ENCODE data around the gene SZRD1. TPM values are rescaled to one million over a fixed set of nuclear protein-coding genes. Genes with fewer than 3 reads are reported as not detected.

Gene SZRD1
- total RNA-seq, 2 donors from 2014 or later, result 119 to 140 TPM

DNA sequence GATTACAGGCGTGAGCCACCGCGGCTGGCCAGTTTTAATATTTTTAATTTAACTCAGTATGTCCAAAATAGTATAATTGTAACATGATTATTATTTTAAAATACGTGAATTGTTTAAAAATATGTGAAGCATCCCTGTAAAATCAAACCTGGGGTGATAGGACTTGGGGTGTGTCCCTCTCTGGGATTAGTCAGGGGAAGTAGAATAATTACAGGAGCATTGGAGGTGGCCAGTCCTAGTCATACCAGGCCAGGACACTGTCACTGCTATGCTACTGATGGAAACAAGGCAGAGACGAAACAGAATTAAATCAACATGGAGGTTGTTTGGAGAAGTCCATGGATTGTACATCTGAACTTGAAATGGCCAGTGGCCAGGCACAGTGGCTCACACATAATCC lies 16.8 kb downstream of the SZRD1 start:
- H3K4me1 ChIP-seq, result peaks cover 4% of the 10 kb centered on the region
- intact Hi-C loops (cut with DNase I), result no loop called here
- TF ChIP-seq, protein P1, sequence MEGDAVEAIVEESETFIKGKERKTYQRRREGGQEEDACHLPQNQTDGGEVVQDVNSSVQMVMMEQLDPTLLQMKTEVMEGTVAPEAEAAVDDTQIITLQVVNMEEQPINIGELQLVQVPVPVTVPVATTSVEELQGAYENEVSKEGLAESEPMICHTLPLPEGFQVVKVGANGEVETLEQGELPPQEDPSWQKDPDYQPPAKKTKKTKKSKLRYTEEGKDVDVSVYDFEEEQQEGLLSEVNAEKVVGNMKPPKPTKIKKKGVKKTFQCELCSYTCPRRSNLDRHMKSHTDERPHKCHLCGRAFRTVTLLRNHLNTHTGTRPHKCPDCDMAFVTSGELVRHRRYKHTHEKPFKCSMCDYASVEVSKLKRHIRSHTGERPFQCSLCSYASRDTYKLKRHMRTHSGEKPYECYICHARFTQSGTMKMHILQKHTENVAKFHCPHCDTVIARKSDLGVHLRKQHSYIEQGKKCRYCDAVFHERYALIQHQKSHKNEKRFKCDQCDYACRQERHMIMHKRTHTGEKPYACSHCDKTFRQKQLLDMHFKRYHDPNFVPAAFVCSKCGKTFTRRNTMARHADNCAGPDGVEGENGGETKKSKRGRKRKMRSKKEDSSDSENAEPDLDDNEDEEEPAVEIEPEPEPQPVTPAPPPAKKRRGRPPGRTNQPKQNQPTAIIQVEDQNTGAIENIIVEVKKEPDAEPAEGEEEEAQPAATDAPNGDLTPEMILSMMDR (IDR thresholded peaks at IDR 0.05), result no peak

DNA sequence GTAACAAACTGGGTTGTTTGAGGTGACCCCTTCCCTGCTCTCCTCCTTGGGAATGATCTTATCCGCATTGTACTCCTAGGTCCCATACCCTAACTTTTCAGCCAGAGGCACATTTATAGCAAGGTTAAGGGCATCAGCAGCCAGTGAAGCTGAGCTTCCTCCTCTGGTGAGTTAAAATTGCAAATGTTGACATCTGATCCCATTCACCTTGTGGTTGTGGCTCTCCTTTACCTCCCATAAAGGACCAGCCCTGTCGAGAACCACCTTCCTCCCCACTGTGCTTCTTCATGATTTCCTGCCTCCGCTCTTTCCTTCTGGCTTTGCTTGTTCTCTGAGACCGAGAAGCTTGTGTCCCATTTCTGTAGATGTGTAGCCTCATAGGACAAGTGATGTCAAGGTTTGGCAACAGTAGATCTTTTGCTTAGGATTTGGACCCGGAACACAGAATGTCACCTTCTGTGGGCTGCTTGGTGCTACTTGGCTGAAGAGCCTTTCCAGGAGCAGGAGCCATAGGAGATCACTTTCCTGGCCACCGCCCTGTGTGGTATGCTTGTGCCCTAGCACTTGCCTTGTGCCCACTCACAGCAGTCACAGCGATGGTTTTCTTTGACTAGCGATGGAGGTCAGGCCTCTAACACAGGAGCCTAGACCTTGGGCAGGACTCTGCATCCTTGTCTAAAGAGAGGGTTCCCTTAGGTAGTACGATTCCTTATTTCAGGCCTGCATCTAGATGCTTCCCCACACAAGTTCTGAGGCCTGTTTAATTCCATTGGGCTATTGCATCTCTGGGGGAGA lies 18.8 kb downstream of the SZRD1 start:
- Histone ChIP-seq H3K4me1 (peaks cover 4% of the 10 kb centered on the region), H3K9me3 (no peaks in the 10 kb centered on the region), H3K27me3 (no peaks in the 10 kb centered on the region), H3K4me3 (no peak overlapping the region), H3K36me3 (no peaks in the 10 kb centered on the region), H3K27ac (no peak overlapping the region), H3K9ac (ENCODE audit: low read depth in 2 of 2, low read length in 2 of 2) (no peak overlapping the region)
- DNase-seq, result no peak
- TF ChIP-seq, protein P1 (IDR thresholded peaks at IDR 0.05), result no peak
- intact Hi-C loops (cut with DNase I), result no loop called here

More for the DNA sequence above, 16.8 kb downstream of the SZRD1 start:
- Histone ChIP-seq H3K27me3 (no peaks in the 10 kb centered on the region), H3K9me3 (no peaks in the 10 kb centered on the region), H3K36me3 (no peaks in the 10 kb centered on the region), H3K4me3 (no peak overlapping the region), H3K9ac (ENCODE audit: low read depth in 2 of 2, low read length in 2 of 2) (no peak overlapping the region), H3K27ac (no peak overlapping the region)
- DNase-seq, result no peak

DNA sequence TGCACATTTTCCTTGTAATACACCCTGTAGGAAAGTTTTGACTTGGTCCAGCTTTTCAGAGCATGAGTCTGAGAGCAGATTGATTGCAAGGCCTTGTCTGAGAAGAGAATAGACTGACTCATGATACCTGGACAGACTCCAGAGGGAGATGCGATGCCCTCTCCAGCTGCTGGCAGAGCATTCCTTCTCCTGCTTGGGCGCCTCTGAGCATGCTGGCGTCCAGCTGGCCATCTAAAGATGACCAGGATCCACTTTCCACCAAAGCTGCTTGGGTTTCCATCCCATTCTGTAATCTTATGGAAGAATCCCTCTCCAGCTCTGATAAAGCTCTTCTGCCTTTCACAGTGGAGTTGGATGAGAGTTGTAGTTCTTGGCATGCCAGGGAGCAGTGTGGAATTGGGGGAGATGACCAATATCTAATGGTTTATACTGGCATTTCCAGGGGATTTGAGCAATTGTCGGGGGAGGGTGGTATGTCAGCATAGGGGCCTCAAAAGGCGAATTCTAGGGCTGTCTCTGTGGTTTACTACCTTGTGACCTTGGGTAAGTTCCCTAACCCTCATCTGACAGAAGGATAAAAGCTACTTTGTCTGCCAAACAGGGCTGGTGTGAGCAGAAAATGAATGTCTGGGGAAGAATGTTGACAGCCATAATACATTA lies 19.5 kb downstream of the SZRD1 start:
- Histone ChIP-seq H3K27me3 (no peaks in the 10 kb centered on the region), H3K4me1 (peaks cover 4% of the 10 kb centered on the region), H3K9ac (ENCODE audit: low read depth in 2 of 2, low read length in 2 of 2) (peak overlapping the region in 1 of 2 donors; percentile 37), H3K4me3 (peak overlapping the region; percentile 2), H3K27ac (peak overlapping the region; percentile 66), H3K36me3 (no peaks in the 10 kb centered on the region), H3K9me3 (no peaks in the 10 kb centered on the region)
- intact Hi-C loops (cut with DNase I), result no loop called here
- TF ChIP-seq, protein P1 (IDR thresholded peaks at IDR 0.05), result no peak
- DNase-seq, result no peak

DNA sequence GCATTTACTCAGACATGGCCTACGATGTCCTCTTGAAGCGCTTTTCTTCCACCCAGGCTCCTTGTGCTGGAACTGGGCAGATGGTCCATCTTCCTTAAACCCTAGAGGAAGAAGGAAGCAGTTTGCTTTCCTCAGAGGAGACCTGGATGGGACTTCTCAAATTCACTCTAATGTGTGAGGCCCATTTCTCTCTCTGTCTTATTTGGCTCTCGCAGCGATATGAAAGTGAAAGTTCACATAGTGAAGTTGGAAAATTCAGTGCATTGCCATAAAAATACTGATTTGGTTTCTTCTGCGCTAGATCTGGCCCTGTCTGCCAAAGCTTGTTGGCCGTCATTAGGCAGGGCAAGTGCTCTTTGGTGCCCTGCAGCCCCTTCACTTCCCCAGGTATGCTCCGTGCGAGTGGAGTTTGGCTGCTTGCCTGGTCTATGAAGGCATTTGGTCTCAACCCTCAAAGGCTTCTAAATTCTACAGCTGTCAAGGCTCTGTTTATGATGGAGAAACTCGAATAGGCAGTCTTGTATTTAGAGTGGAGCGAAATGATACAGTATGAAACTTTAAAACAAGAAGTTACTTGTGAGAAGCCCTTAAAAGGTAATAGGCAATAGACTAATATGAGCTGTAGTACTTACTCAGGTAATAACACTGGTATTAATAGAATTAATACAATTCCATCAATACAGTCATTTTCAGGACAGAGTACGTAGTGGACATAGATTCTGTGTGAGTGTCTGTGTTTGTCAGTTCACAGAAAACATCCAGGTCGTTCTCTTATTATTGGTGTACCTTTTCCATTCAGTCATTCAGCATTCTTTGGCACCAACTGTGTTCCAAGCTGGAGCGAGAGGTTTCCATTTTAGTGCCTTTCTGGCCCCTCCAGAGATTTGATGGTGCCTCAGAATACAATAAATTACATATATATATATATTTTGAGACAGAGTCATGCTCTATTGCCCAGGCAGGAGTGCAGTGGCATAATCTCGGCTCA lies 20.5 kb downstream of the SZRD1 start:
- Histone ChIP-seq H3K4me3 (peak overlapping the region; percentile 2), H3K9me3 (no peaks in the 10 kb centered on the region), H3K4me1 (peaks cover 4% of the 10 kb centered on the region), H3K36me3 (no peaks in the 10 kb centered on the region), H3K27me3 (no peaks in the 10 kb centered on the region), H3K27ac (peak overlapping the region; percentile 66), H3K9ac (ENCODE audit: low read depth in 2 of 2, low read length in 2 of 2) (peak overlapping the region in 1 of 2 donors; percentile 27)
- TF ChIP-seq, protein P1 (IDR thresholded peaks at IDR 0.05), result no peak
- DNase-seq, result no peak
- intact Hi-C loops (cut with DNase I), result no loop called here

DNA sequence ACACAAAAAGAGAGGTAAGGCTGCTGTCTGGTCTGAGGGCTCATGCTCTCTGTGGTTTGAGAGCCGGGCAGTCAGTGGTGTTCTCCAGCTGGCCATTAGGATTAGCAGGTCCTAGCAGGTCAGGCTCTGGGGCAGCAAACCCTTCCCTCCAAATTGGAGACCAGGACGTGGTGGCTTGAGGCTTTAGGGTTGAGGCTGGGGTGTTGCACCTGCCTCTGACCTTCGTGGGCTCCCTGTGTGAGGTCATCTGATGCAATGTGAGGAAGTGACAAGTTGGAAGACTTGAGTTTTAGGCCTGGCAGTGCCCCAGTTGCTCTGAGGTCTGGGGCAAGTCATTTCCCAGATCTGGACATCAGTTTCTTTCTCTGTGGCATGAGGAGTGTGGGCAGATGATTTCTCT lies 24.4 kb downstream of the SZRD1 start:
- H3K4me3 ChIP-seq, result no peak overlapping the region
- no peaks in the 10 kb centered on the region for H3K27me3 ChIP-seq
- no peaks in the 10 kb centered on the region for H3K9me3 ChIP-seq
- no peak for DNase-seq
- peaks cover 4% of the 10 kb centered on the region for H3K4me1 ChIP-seq
- peak overlapping the region in 1 of 2 donors; percentile 19 for H3K9ac ChIP-seq (ENCODE audit: low read depth in 2 of 2, low read length in 2 of 2)
- intact Hi-C loops (cut with DNase I), result no loop called here
- H3K36me3 ChIP-seq, result no peaks in the 10 kb centered on the region
- no peak overlapping the region for H3K27ac ChIP-seq
- TF ChIP-seq, protein P1 (IDR thresholded peaks at IDR 0.05), result no peak
